ENCODE measurements around the gene VIPR1.

Gene VIPR1

DNA sequence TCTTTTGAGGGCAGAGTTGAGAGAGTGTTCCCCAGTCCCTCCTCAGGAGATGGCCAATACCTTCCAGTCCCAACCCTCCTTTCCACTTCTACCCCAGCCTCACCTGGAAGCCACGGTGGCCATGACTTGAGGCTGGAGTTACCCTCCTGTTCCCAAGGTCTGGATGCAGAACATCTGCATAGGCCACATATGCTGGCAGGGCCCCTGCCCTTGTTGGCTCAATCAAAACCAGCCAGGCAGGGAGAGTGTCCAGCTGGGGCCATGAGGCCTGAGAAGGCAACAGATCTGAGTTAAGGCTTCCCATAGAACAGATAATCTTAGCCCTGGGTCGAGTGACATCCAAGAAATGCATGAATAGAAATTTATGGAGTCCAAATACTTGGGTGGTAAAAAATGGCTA is 23.6 kb upstream of the VIPR1 start:
- Histone ChIP-seq H3K4me3 (ENCODE audit: low read depth, low read length) (no peak overlapping the region), H3K4me1 (ENCODE audit: control insufficient read depth, insufficient read depth, low read length) (no peaks in the 10 kb centered on the region), H3K9me3 (ENCODE audit: control insufficient read depth, insufficient read depth, low read length) (no peaks in the 10 kb centered on the region), H3K36me3 (ENCODE audit: control insufficient read depth, insufficient read depth, low read length) (no peaks in the 10 kb centered on the region), H3K9ac (ENCODE audit: low read depth, low read length) (no peak overlapping the region), H3K27me3 (ENCODE audit: control insufficient read depth, insufficient read depth, low read length) (peaks cover 3% of the 10 kb centered on the region)

- Histone ChIP-seq H3K9ac (ENCODE audit: low read depth, low read length) (no peak overlapping the region), H3K4me3 (ENCODE audit: low read depth, low read length) (no peak overlapping the region), H3K4me1 (ENCODE audit: control insufficient read depth, insufficient read depth, low read length) (no peaks in the 10 kb centered on the region), H3K36me3 (ENCODE audit: control insufficient read depth, insufficient read depth, low read length) (no peaks in the 10 kb centered on the region), H3K9me3 (ENCODE audit: control insufficient read depth, insufficient read depth, low read length) (no peaks in the 10 kb centered on the region), H3K27me3 (ENCODE audit: control insufficient read depth, insufficient read depth, low read length) (peaks cover 5% of the 10 kb centered on the region)
Observed at GRCh38 chr3:42486814-42487565, 15.5 kb upstream of the VIPR1 start.

DNA sequence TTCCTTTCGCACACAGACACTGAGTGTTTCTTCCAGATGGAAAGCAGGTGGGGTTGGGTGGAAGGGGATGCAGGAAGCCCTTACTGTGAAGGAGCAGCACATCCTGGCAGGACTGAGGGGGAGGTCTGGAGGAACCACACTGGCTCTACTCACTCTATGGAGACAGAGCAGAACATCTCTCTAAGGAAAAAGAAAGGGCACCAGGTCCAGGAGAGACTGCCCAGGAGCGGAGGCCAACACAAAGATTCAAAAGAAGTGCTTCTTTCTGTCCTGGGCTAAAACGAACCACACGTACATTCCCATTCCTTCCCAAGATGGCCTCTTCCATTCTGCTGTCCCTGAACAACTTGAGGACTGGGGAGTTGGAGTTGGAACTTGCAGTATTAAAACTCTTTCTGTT is 13.8 kb upstream of the VIPR1 start:
- Histone ChIP-seq H3K36me3 (ENCODE audit: control insufficient read depth, insufficient read depth, low read length) (no peaks in the 10 kb centered on the region), H3K9me3 (ENCODE audit: control insufficient read depth, insufficient read depth, low read length) (no peaks in the 10 kb centered on the region), H3K27me3 (ENCODE audit: control insufficient read depth, insufficient read depth, low read length) (peaks cover 5% of the 10 kb centered on the region), H3K9ac (ENCODE audit: low read depth, low read length) (no peak overlapping the region), H3K4me3 (ENCODE audit: low read depth, low read length) (no peak overlapping the region), H3K4me1 (ENCODE audit: control insufficient read depth, insufficient read depth, low read length) (no peaks in the 10 kb centered on the region)

GRCh38 chr3:42489116-42489936 is 13.1 kb upstream of the VIPR1 start:
- Histone ChIP-seq H3K9ac (ENCODE audit: low read depth, low read length) (no peak overlapping the region), H3K4me3 (ENCODE audit: low read depth, low read length) (no peak overlapping the region), H3K27me3 (ENCODE audit: control insufficient read depth, insufficient read depth, low read length) (peaks cover 5% of the 10 kb centered on the region), H3K36me3 (ENCODE audit: control insufficient read depth, insufficient read depth, low read length) (no peaks in the 10 kb centered on the region), H3K9me3 (ENCODE audit: control insufficient read depth, insufficient read depth, low read length) (no peaks in the 10 kb centered on the region), H3K4me1 (ENCODE audit: control insufficient read depth, insufficient read depth, low read length) (no peaks in the 10 kb centered on the region)

DNA sequence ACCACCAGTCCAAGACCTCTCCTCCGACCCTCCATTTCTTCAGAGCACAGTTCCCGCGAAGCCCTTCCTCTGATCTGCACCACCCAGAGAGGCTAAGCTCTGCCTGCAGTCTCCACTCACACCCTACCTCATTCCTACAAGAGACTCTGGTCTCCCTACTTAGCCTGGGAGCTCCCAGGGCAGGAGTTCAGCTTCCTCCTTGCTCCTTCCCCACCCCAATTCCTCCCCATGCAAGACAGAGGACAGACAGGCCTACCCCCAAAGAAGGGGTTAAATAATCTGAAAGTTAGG is 12.6 kb upstream of the VIPR1 start:
- Histone ChIP-seq H3K27me3 (ENCODE audit: control insufficient read depth, insufficient read depth, low read length) (peaks cover 5% of the 10 kb centered on the region), H3K36me3 (ENCODE audit: control insufficient read depth, insufficient read depth, low read length) (no peaks in the 10 kb centered on the region), H3K9me3 (ENCODE audit: control insufficient read depth, insufficient read depth, low read length) (no peaks in the 10 kb centered on the region), H3K4me1 (ENCODE audit: control insufficient read depth, insufficient read depth, low read length) (no peaks in the 10 kb centered on the region), H3K4me3 (ENCODE audit: low read depth, low read length) (no peak overlapping the region), H3K9ac (ENCODE audit: low read depth, low read length) (no peak overlapping the region)

GRCh38 chr3:42490243-42490642 is 12.2 kb upstream of the VIPR1 start:
- Histone ChIP-seq H3K4me1 (ENCODE audit: control insufficient read depth, insufficient read depth, low read length) (no peaks in the 10 kb centered on the region), H3K4me3 (ENCODE audit: low read depth, low read length) (no peak overlapping the region)

GRCh38 chr3:42491881-42492507 is 10.4 kb upstream of the VIPR1 start:
- peaks cover 5% of the 10 kb centered on the region for H3K27me3 ChIP-seq (ENCODE audit: control insufficient read depth, insufficient read depth, low read length)
- peaks cover 3% of the 10 kb centered on the region for H3K4me1 ChIP-seq (ENCODE audit: control insufficient read depth, insufficient read depth, low read length)
- H3K36me3 ChIP-seq (ENCODE audit: control insufficient read depth, insufficient read depth, low read length), result no peaks in the 10 kb centered on the region
- no peaks in the 10 kb centered on the region for H3K9me3 ChIP-seq (ENCODE audit: control insufficient read depth, insufficient read depth, low read length)
- H3K4me3 ChIP-seq (ENCODE audit: low read depth, low read length), result no peak overlapping the region
- H3K9ac ChIP-seq (ENCODE audit: low read depth, low read length), result no peak overlapping the region

More at GRCh38 chr3:42490243-42490642, 12.2 kb upstream of the VIPR1 start:
- H3K27me3 ChIP-seq (ENCODE audit: control insufficient read depth, insufficient read depth, low read length), result peaks cover 5% of the 10 kb centered on the region
- no peak overlapping the region for H3K9ac ChIP-seq (ENCODE audit: low read depth, low read length)
- H3K9me3 ChIP-seq (ENCODE audit: control insufficient read depth, insufficient read depth, low read length), result no peaks in the 10 kb centered on the region
- no peaks in the 10 kb centered on the region for H3K36me3 ChIP-seq (ENCODE audit: control insufficient read depth, insufficient read depth, low read length)

DNA sequence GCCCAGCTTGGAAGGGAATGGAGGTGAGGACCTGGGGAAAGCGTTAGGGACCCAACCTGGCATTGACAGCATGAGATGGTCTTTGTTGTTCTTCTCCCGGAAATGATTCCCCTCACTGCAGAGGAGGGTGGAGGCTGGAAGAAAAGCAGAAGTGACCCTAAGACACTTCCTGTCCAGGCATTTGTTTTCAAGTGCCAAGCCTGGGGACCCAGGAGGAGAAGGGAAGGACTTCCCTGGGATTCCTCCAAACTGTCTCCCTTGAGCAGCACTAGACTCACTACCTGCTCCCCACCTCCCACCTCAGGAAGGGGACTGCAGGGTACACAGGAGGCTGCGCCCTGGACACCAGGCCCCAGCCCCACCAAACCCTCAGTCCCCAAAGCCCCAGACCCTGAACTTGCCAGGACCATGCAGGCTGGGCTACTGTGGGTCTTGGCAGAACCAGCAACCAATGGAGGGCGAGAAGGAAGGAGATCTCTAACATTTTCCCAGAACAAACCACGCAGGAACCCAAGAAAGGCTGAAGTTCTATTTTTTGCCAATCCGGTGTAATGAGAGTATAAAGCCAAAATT is 9.8 kb upstream of the VIPR1 start:
- peaks cover 5% of the 10 kb centered on the region for H3K27me3 ChIP-seq (ENCODE audit: control insufficient read depth, insufficient read depth, low read length)
- H3K4me3 ChIP-seq (ENCODE audit: low read depth, low read length), result no peak overlapping the region
- no peaks in the 10 kb centered on the region for H3K36me3 ChIP-seq (ENCODE audit: control insufficient read depth, insufficient read depth, low read length)
- no peaks in the 10 kb centered on the region for H3K9me3 ChIP-seq (ENCODE audit: control insufficient read depth, insufficient read depth, low read length)
- H3K9ac ChIP-seq (ENCODE audit: low read depth, low read length), result no peak overlapping the region
- peaks cover 6% of the 10 kb centered on the region for H3K4me1 ChIP-seq (ENCODE audit: control insufficient read depth, insufficient read depth, low read length)

DNA sequence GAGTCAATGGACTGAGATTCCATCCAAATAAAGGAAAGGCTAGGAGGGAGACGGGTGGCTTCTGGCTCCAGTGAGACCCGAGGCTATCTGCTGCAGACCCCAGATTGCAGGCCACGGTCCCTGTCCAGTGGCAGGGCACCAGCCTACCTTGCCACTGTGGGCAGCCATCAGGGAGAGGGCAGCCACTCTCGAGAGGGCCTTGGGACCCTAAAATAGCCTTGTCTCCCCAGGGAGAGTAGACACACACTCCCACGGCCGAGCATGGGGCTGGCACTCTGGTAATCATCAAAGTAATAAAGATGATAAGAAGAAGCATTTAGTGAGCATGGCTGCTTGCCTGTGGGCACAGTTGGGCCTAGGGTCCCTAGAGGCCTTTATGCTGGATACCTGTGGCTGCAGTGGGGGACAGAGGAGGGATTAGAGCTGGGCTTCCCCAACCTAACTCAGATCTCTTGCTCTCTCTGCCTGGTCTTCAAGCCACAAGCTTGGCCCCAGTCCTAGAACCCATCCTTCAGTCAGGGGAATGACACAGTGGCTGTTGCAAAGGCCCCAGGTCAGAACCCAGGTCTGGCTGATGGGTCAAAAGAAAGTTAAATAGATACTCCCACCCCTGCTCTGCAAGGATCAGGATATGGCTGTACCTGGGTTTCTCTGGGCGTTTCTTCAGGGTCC is 9.2 kb upstream of the VIPR1 start:
- Histone ChIP-seq H3K4me1 (ENCODE audit: control insufficient read depth, insufficient read depth, low read length) (peaks cover 6% of the 10 kb centered on the region), H3K4me3 (ENCODE audit: low read depth, low read length) (no peak overlapping the region), H3K27me3 (ENCODE audit: control insufficient read depth, insufficient read depth, low read length) (peaks cover 9% of the 10 kb centered on the region), H3K9ac (ENCODE audit: low read depth, low read length) (no peak overlapping the region), H3K36me3 (ENCODE audit: control insufficient read depth, insufficient read depth, low read length) (no peaks in the 10 kb centered on the region), H3K9me3 (ENCODE audit: control insufficient read depth, insufficient read depth, low read length) (no peaks in the 10 kb centered on the region)

- Histone ChIP-seq H3K9ac (ENCODE audit: low read depth, low read length) (no peak overlapping the region), H3K9me3 (ENCODE audit: control insufficient read depth, insufficient read depth, low read length) (no peaks in the 10 kb centered on the region)
Observed at GRCh38 chr3:42493798-42494151, 8.7 kb upstream of the VIPR1 start.

GRCh38 chr3:42495393-42495792 is 7.0 kb upstream of the VIPR1 start:
- Histone ChIP-seq H3K36me3 (ENCODE audit: control insufficient read depth, insufficient read depth, low read length) (no peaks in the 10 kb centered on the region), H3K9ac (ENCODE audit: low read depth, low read length) (no peak overlapping the region), H3K4me1 (ENCODE audit: control insufficient read depth, insufficient read depth, low read length) (peaks cover 6% of the 10 kb centered on the region), H3K27me3 (ENCODE audit: control insufficient read depth, insufficient read depth, low read length) (peaks cover 25% of the 10 kb centered on the region), H3K4me3 (ENCODE audit: low read depth, low read length) (no peak overlapping the region), H3K9me3 (ENCODE audit: control insufficient read depth, insufficient read depth, low read length) (no peaks in the 10 kb centered on the region)

More at GRCh38 chr3:42493798-42494151, 8.7 kb upstream of the VIPR1 start:
- Histone ChIP-seq H3K4me1 (ENCODE audit: control insufficient read depth, insufficient read depth, low read length) (peaks cover 6% of the 10 kb centered on the region), H3K27me3 (ENCODE audit: control insufficient read depth, insufficient read depth, low read length) (peaks cover 11% of the 10 kb centered on the region), H3K4me3 (ENCODE audit: low read depth, low read length) (no peak overlapping the region), H3K36me3 (ENCODE audit: control insufficient read depth, insufficient read depth, low read length) (no peaks in the 10 kb centered on the region)
